BE2C (cell line): ENCODE results near the gene GALNT4.

Experiments
- DNase-seq: peaks from one replicate; pipeline ENCODE4 v3.0.0-alpha.2; 2020
- H3K27me3 ChIP-seq: fragments of 250-450 bp; sonication (Bioruptor Pico); 2 replicates; pipeline ENCODE4 v1.5.1; 2020; ENCODE audit warnings: mild to moderate bottlenecking
- H3K36me3 ChIP-seq: fragments of 250-450 bp; sonication (Bioruptor Pico); 2 replicates; pipeline ENCODE4 v1.5.1; 2020; ENCODE audit warnings: mild to moderate bottlenecking
- H3K4me1 ChIP-seq: fragments of 250-450 bp; sonication (Bioruptor Pico); 2 replicates; pipeline ENCODE4 v1.5.1; 2020
- H3K4me3 ChIP-seq: 2 replicates; pipeline ENCODE4 v1.5.1; 2011; ENCODE audit warnings: low read depth, low read length
- H3K9me3 ChIP-seq: fragments of 250-450 bp; sonication (Bioruptor Pico); 2 replicates; pipeline ENCODE4 v1.5.1; 2020
- TF ChIP-seq, protein P1 (sequence below): IDR thresholded peaks from 2 replicates; pipeline ENCODE4 v1.5.1; 2012; ENCODE audit warnings: mild to moderate bottlenecking, low read depth, low read length

Gene GALNT4

DNA sequence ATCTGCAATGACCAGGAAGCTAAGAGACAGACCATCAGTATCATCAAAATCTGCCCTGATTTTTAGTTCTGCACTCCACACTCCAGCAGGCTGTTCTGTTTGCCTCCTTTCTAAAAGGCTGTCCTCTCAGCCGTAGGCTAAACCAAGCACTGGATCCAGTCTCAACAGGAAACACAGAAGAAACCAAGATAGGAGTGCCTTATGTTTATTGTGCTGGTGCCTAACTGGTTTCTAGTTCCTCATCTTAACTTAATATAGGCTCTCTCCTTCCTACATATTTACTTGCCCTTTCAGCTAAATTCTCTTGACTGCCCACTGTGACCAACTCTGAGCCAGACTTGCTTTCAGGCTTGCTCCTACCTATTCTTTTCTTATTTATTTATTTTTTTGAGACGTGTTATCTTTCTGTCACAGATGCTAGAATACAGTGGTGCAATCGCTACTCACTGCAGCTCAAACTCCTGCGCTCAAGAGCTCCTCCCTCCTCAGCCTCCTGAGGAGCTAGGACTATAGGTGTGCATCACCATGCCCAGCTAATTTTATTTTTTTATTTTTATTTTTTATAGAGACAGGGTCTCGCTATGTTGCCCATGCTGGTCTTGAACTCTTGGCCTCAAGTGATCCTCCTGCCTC is 30.8 kb downstream of the GALNT4 start:
- no peak for DNase-seq
- H3K9me3 ChIP-seq = no peaks in the 10 kb centered on the region
- H3K27me3 ChIP-seq = no peaks in the 10 kb centered on the region
- TF ChIP-seq, protein P1, sequence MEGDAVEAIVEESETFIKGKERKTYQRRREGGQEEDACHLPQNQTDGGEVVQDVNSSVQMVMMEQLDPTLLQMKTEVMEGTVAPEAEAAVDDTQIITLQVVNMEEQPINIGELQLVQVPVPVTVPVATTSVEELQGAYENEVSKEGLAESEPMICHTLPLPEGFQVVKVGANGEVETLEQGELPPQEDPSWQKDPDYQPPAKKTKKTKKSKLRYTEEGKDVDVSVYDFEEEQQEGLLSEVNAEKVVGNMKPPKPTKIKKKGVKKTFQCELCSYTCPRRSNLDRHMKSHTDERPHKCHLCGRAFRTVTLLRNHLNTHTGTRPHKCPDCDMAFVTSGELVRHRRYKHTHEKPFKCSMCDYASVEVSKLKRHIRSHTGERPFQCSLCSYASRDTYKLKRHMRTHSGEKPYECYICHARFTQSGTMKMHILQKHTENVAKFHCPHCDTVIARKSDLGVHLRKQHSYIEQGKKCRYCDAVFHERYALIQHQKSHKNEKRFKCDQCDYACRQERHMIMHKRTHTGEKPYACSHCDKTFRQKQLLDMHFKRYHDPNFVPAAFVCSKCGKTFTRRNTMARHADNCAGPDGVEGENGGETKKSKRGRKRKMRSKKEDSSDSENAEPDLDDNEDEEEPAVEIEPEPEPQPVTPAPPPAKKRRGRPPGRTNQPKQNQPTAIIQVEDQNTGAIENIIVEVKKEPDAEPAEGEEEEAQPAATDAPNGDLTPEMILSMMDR = no peak
- H3K4me1 ChIP-seq = no peaks in the 10 kb centered on the region
- no peaks in the 10 kb centered on the region for H3K36me3 ChIP-seq
- H3K4me3 ChIP-seq = no peak overlapping the region

DNA sequence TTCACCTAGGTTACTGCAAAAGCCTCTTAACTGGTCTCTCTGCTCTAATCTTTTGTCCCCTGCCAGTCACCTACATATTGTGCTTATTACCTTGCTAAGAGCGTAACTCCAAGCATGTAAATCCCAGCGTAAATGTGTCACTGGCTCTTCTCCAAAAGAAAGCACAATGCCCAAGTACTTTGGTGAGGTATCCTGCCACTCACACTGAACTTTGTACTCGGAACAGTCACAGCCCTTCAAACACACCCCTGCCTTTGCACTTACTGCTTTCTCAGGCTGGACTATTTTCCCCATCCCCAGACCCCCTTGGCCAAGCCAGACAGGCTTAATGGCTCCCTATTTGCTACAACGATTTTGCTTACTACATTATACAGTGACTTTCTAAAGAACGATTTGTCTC is 31.7 kb downstream of the GALNT4 start:
- Histone ChIP-seq H3K36me3 (no peaks in the 10 kb centered on the region), H3K4me3 (no peak overlapping the region), H3K4me1 (no peaks in the 10 kb centered on the region), H3K27me3 (no peaks in the 10 kb centered on the region), H3K9me3 (no peaks in the 10 kb centered on the region)
- DNase-seq = no peak
- TF ChIP-seq, protein P1 = no peak

GRCh38 chr12:89490922-89491321 is 33.7 kb downstream of the GALNT4 start:
- TF ChIP-seq, protein P1 = no peak
- Histone ChIP-seq H3K4me3 (no peak overlapping the region), H3K36me3 (no peaks in the 10 kb centered on the region), H3K4me1 (no peaks in the 10 kb centered on the region), H3K27me3 (no peaks in the 10 kb centered on the region), H3K9me3 (no peaks in the 10 kb centered on the region)
- no peak for DNase-seq

- H3K36me3 ChIP-seq = no peaks in the 10 kb centered on the region
- TF ChIP-seq, protein P1 = no peak
- H3K27me3 ChIP-seq = no peaks in the 10 kb centered on the region
- no peaks in the 10 kb centered on the region for H3K4me1 ChIP-seq
- H3K4me3 ChIP-seq = no peak overlapping the region
- H3K9me3 ChIP-seq = no peaks in the 10 kb centered on the region
- no peak for DNase-seq
These were observed 38.3 kb downstream of the GALNT4 start for GRCh38 chr12:89486264-89486663.

- no peaks in the 10 kb centered on the region for H3K36me3 ChIP-seq
- TF ChIP-seq, protein P1 = no peak
- no peak for DNase-seq
These were observed 40.1 kb downstream of the GALNT4 start for GRCh38 chr12:89484470-89484869.

GRCh38 chr12:89481213-89481914 is 43.2 kb downstream of the GALNT4 start:
- DNase-seq = no peak
- TF ChIP-seq, protein P1 = no peak

More at GRCh38 chr12:89484470-89484869, 40.1 kb downstream of the GALNT4 start:
- Histone ChIP-seq H3K4me1 (no peaks in the 10 kb centered on the region), H3K4me3 (no peak overlapping the region), H3K9me3 (no peaks in the 10 kb centered on the region), H3K27me3 (no peaks in the 10 kb centered on the region)

More at GRCh38 chr12:89481213-89481914, 43.2 kb downstream of the GALNT4 start:
- Histone ChIP-seq H3K36me3 (no peaks in the 10 kb centered on the region), H3K27me3 (no peaks in the 10 kb centered on the region), H3K4me1 (no peaks in the 10 kb centered on the region), H3K9me3 (no peaks in the 10 kb centered on the region), H3K4me3 (no peak overlapping the region)
